NCI-H2227 (cell line): Measurements from ENCODE around the gene MORF4L1.

ENCODE experiments used
- DNase-seq: peaks from one replicate; lab custom pipeline; 2025; ENCODE audit not compliant: unreplicated experiment; lab: John Stamatoyannopoulos, UW

The MORF4L1 gene

DNA sequence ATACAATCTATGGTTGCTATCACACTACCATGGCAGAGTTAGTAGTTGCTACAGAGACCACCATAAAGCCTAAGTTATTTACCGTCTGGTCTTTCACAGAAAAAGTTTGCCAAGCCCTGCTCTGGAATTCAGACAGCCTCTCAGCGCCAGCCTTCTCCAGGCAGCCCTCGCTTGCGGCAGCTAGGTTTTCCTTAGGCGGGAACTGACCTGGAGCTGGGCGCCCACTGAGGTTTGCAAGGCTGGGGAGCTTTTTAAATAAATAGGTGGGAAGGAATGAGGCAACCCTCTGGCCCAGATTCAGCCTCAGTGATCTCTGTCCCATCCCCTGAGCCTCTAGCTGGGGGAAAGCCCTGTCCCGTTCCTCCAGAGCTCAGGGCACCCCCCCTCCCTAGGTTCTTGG lies 71.0 kb downstream of the MORF4L1 start:
- DNase-seq, result no peak

DNA sequence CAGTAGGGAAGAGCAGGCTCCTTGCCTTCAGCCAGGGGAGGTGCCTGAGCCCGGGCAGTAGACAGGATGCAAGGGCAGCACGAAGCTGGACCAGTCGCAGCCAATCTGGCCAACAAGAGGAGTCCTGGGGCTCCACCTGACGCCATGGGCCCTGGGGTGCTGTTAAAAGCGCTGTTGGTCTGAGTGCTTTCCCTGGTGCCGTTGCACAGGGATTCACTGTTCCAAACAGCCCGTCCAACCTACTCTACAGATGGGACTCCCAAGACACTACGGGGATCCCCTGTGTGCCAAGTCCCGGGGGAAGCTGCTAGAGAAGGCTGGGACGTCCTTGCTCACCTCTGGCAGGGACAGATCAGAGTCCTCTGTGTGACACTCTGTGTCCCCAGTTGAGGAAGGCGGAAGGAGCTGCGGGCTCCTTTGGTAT lies 71.5 kb downstream of the MORF4L1 start:
- no peak for DNase-seq

DNA sequence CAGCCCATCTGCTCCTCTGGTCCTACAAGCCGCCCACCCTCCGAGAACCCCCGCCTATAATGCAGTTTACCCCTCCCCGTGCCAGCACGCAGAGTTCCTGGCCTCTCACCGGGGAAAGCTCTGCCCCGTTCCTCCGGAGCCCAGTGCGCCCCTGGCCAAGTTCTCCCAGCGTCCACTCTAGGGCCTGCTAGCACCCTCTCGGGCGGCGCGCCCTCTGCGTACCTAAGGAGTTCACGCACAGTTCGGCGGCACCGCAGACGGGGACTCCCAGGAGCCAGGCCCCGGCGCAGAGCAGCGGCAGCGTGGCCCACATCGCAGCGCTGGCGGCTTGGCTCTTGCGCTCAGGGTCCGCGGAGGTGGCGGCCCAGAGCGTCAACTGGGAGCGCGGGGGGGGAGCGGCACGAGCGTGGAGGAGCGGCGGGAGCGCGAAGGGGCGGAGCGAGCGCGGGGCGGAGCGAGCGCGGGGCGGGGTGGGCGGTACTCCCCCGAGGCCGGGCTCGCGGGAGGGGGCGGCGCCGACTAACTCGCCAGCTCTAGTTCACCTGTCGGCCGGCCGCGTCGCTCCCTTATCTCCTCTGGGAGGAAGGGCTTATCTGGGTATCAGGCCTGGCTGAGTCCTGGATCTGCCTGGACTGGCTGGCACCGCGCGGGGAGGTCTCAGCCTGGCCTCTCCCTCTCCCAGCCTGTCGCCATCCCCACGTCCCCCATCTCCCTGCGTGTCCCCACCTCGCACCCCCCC lies 72.1 kb downstream of the MORF4L1 start, which contains the start of gene CTSH:
TSS of gene CTSH (minus strand) at position 378 of the 739 bp plus-strand sequence. CDS start at position 313, 65 bp downstream.
- peak; percentile 76 for DNase-seq

DNA sequence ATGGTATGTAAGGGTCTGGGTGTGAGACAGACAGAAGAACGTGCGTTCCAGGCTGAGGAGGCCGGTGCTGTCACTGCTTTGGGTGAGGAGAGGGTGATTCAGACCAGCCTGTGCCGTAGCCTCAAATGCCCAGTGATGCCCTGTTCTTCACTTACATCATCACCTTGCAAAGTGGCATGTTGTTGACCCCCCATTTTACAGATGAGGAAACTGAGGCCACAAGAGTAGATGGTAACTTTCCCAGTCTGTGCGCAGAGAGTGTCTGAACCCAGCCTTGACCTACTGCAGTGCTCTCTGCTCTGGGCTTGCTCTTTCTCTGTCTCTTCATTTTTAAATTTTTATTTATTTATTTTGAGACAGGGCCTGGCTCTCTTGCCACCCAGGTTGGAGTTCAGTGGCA lies 73.8 kb downstream of the MORF4L1 start:
- no peak for DNase-seq

DNA sequence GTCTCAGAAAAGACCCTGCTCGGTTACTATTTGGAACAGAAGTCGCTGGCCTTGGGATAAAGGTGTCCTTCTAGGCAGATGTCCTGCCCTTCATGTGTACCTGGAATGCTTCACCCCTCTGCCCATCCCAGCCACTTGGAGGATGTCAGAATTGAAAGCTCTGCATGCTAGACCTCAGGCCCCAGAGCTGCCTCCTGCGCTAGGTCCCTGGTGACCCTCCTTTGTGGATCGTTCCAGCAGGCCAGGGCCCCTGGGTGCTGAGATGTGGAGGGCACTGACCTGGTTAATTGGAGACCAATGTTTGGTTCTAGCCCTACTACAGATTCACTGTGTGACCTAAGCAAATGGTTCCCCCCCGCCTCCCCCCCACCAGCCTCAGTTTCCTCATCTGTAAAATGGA lies 74.8 kb downstream of the MORF4L1 start:
- no peak for DNase-seq
